ENCODE measurements around the gene ATP6AP2. TPM values are rescaled to one million over a fixed set of nuclear protein-coding genes. Genes with fewer than 3 reads are reported as not detected.

Gene ATP6AP2
- total and polyA plus RNA-seq, 2 donors (not counting 1 experiment from before 2014, with no cell fraction given), result 29.0 to 53.3 TPM

- intact Hi-C loops (cut with micrococcal nuclease), result no loop called here
- 60% methylated on average over 1 of the region's 4 CpGs for WGBS (ENCODE audit: insufficient coverage)
- peaks cover 14 to 15% of the 10 kb centered on the region in 2 donors for H3K4me1 ChIP-seq (ENCODE audit: control insufficient read depth in 2 of 2, insufficient read depth in 2 of 2, low read length in 2 of 2)
- TF ChIP-seq, protein P1, sequence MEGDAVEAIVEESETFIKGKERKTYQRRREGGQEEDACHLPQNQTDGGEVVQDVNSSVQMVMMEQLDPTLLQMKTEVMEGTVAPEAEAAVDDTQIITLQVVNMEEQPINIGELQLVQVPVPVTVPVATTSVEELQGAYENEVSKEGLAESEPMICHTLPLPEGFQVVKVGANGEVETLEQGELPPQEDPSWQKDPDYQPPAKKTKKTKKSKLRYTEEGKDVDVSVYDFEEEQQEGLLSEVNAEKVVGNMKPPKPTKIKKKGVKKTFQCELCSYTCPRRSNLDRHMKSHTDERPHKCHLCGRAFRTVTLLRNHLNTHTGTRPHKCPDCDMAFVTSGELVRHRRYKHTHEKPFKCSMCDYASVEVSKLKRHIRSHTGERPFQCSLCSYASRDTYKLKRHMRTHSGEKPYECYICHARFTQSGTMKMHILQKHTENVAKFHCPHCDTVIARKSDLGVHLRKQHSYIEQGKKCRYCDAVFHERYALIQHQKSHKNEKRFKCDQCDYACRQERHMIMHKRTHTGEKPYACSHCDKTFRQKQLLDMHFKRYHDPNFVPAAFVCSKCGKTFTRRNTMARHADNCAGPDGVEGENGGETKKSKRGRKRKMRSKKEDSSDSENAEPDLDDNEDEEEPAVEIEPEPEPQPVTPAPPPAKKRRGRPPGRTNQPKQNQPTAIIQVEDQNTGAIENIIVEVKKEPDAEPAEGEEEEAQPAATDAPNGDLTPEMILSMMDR (IDR thresholded peaks at IDR 0.05), result no peak
- TF ChIP-seq EZH2 (IDR thresholded peaks at IDR 0.05; ENCODE audit: borderline replicate concordance, insufficient read depth, low read depth, low read length, poor library complexity, severe bottlenecking), result no peak
- Mint-ChIP-seq H3K27me3 (no peaks in the 10 kb centered on the region), H3K4me3 (no peak overlapping the region), H3K4me1 (peaks cover 19% of the 10 kb centered on the region), H3K9me3 (ENCODE audit: insufficient read depth) (no peaks in the 10 kb centered on the region), H3K27ac (peak overlapping the region; percentile 63)
- H3K9ac ChIP-seq (ENCODE audit: low read length), result no peak overlapping the region
- peaks cover 31% of the 10 kb centered on the region for H3K79me2 ChIP-seq (ENCODE audit: control insufficient read depth, insufficient read depth, low read length)
- peak; percentile 24 for ATAC-seq (ENCODE audit: low read depth)
- no peaks in the 10 kb centered on the region for H3K9me3 ChIP-seq (ENCODE audit: control extremely low read depth in 1 of 3, control insufficient read depth in 2 of 3, insufficient read depth in 1 of 3, low read length in 2 of 3)
- ChIA-PET POLR2A (no interaction called here), CTCF (interaction anchor here (0.9 kb wide), 1 partner anchor 161 kb away, joined by 3 read pairs; no protein-coding TSS in a partner anchor)
- H3K27ac ChIP-seq (ENCODE audit: low read length in 2 of 2), result peak overlapping the region in 1 of 2 donors; percentile 60
- H3K4me3 ChIP-seq (ENCODE audit: control extremely low read depth in 1 of 5, extremely low read depth in 1 of 5, insufficient read depth in 1 of 5, low read depth in 2 of 5, low read length in 4 of 5), result no peak overlapping the region
- H4K20me1 ChIP-seq (ENCODE audit: control insufficient read depth, insufficient read depth, low read length, poor library complexity, severe bottlenecking), result peaks cover 51% of the 10 kb centered on the region
- H3K4me2 ChIP-seq (replicated peaks; ENCODE audit: low read depth, low read length, poor library complexity, severe bottlenecking), result no peak overlapping the region
- no peaks in the 10 kb centered on the region for H3K27me3 ChIP-seq (replicated peaks in 1 of 4; ENCODE audit: control extremely low read depth in 1 of 4, control insufficient read depth in 3 of 4, insufficient read depth in 4 of 4, low read length in 3 of 4)
- H2AFZ ChIP-seq (ENCODE audit: insufficient read depth, low read depth, low read length, poor library complexity, severe bottlenecking), result no peak overlapping the region
- DNase-seq, result peak; percentile 22
- H3K36me3 ChIP-seq (replicated peaks in 1 of 2; ENCODE audit: control extremely low read depth in 1 of 2, control insufficient read depth in 1 of 2, extremely low read depth in 1 of 2, insufficient read depth in 2 of 2, low read length in 1 of 2), result peaks cover 0 to 58% of the 10 kb centered on the region in 2 experiments
These were observed 51.4 kb downstream of the ATP6AP2 start for GRCh38 chrX:40632199-40632598.

DNA sequence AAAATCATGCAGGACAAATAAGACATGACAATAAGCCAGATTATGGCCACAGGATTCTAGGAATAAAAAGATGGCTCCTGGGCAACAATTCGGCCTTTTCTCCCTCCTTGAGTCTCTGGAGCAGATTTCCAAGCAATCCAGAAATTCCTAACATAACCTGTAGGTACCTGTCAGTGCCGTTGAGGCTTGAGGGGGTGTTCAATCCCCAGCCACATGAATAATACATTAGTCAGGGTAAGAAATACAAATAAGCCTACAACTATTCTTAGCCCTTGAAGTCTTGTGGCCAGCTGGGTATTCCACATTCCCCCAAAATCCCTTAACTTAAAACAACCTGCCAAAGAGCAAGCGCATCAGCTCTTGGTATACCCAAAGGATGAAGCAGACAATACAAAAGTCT is 56.9 kb downstream of the ATP6AP2 start:
- intact Hi-C loops (cut with micrococcal nuclease), result no loop called here
- ChIA-PET POLR2A (no interaction called here), CTCF (no interaction called here)
- Histone ChIP-seq H3K4me2 (replicated peaks; ENCODE audit: low read depth, low read length, poor library complexity, severe bottlenecking) (no peak overlapping the region), H3K27me3 (replicated peaks in 1 of 4; ENCODE audit: control extremely low read depth in 1 of 4, control insufficient read depth in 3 of 4, insufficient read depth in 4 of 4, low read length in 3 of 4) (no peaks in the 10 kb centered on the region), H3K79me2 (ENCODE audit: control insufficient read depth, insufficient read depth, low read length) (peaks cover 85% of the 10 kb centered on the region), H2AFZ (ENCODE audit: insufficient read depth, low read depth, low read length, poor library complexity, severe bottlenecking) (no peak overlapping the region), H4K20me1 (ENCODE audit: control insufficient read depth, insufficient read depth, low read length, poor library complexity, severe bottlenecking) (peaks cover 78% of the 10 kb centered on the region), H3K4me1 (ENCODE audit: control insufficient read depth in 2 of 2, insufficient read depth in 2 of 2, low read length in 2 of 2) (peaks cover 14 to 17% of the 10 kb centered on the region in 2 donors), H3K9ac (ENCODE audit: low read length) (no peak overlapping the region), H3K36me3 (replicated peaks in 1 of 2; ENCODE audit: control extremely low read depth in 1 of 2, control insufficient read depth in 1 of 2, extremely low read depth in 1 of 2, insufficient read depth in 2 of 2, low read length in 1 of 2) (peaks cover 3 to 68% of the 10 kb centered on the region in 2 experiments), H3K4me3 (ENCODE audit: control extremely low read depth in 1 of 5, extremely low read depth in 1 of 5, insufficient read depth in 1 of 5, low read depth in 2 of 5, low read length in 4 of 5) (no peak overlapping the region), H3K27ac (ENCODE audit: low read length in 2 of 2) (no peak overlapping the region), H3K9me3 (ENCODE audit: control extremely low read depth in 1 of 3, control insufficient read depth in 2 of 3, insufficient read depth in 1 of 3, low read length in 2 of 3) (no peaks in the 10 kb centered on the region)
- no peak overlapping the region for H3K27ac Mint-ChIP-seq
- no peak for TF ChIP-seq EZH2 (IDR thresholded peaks at IDR 0.05; ENCODE audit: borderline replicate concordance, insufficient read depth, low read depth, low read length, poor library complexity, severe bottlenecking)
- TF ChIP-seq, protein P1 (IDR thresholded peaks at IDR 0.05), result no peak
- H3K4me3 Mint-ChIP-seq, result no peak overlapping the region
- ATAC-seq (ENCODE audit: low read depth) (no peak), DNase-seq (no peak)
- no peaks in the 10 kb centered on the region for H3K9me3 Mint-ChIP-seq (ENCODE audit: insufficient read depth)
- peaks cover 23% of the 10 kb centered on the region for H3K4me1 Mint-ChIP-seq
- WGBS (ENCODE audit: insufficient coverage), result no CpG with 5 or more reads among the region's 3 CpGs
- no peaks in the 10 kb centered on the region for H3K27me3 Mint-ChIP-seq

Measured in B cell (primary cell).